D721Med (cell line): ENCODE results near the gene ANKZF1.

Source experiments
- DNase-seq: peaks from one replicate; pipeline ENCODE4 v3.0.0; 2011; ENCODE audit warnings: low spot score; ENCODE audit not compliant: insufficient read length
- FAIRE-seq: peaks from 2 replicates; lab custom pipeline; 2011; peaks lifted over from hg19 to GRCh38; lab: Jason Lieb, UNC
- CTCF ChIP-seq: IDR thresholded peaks from 2 replicates; pipeline ENCODE4 v1.5.1; 2012; ENCODE audit warnings: mild to moderate bottlenecking, control low read depth; ENCODE audit not compliant: insufficient read depth; ENCODE audit errors: missing control alignments

ANKZF1 gene

DNA sequence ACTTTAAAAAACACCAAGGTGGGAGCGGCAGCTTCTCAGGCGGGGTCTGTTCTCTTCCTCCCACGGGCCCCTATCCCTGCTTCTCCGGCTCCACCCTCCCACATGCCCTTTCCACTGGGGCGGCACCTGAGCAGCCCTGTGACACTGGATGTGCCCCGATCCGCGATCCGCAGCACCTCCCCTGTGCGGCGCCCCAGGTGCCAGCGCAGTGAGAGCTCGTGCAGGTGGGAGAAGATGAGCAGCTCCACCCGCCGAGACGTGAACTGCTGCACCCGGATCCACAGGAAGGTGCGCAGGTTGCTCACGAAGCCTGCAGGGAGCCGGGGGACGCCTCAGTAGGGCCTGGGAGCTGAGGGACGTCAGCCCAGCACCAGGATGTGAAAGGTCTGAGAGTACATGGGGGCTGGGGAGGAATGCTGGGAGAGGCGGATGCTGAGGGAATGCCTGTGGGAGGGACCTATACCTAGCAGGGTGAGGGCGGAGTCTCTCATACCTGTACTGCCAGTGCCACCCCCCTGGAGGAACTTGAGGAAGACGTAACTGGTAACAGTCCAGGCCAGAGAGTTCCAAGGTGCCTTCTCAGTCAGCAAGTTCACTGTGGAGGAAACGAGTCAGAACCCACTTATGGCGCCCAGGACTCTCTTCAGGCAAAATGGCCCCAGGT lies 13.6 kb upstream of the ANKZF1 start:
- DNase-seq (no peak), FAIRE-seq (no peak)
- no peak for TF ChIP-seq CTCF

- no peak for TF ChIP-seq CTCF
- no peak for DNase-seq
- no peak for FAIRE-seq
These were observed 13.1 kb upstream of the ANKZF1 start for GRCh38 chr2:219216535-219216915.

DNA sequence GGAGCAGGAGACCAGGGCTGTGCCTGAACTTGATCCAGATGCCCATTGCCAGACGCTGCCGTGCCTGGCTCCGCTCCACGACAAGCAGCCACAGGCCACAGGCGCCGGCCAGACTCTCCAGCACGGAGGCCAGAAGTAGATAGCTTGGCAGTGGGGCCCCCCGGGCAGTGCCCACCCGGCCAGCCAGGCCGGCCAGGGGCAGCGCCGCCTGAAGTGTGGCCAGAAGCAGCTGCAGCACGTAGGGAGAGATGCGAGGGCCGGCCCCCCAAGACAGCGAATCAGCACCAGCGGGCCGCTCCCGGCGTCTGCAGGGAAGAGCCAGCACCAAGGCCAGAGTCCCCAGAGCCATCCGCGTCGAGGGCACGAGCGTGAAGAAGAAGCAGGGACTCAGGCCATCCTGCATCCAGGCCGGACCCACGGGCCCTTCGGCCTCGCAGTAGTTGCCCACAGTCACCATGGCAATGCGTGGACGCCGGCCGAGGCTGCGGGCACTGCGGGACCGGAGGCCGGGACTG lies 11.3 kb upstream of the ANKZF1 start:
- DNase-seq (no peak), FAIRE-seq (no peak)
- TF ChIP-seq CTCF: no peak

GRCh38 chr2:219218732-219219701 lies 10.6 kb upstream of the ANKZF1 start, which contains the start of gene ABCB6:
Gene ABCB6 (minus strand): TSS chr2:219218958. CDS start chr2:219218673, 285 bp downstream.
- DNase-seq (peak; percentile 98), FAIRE-seq (no peak)
- no peak for TF ChIP-seq CTCF

- DNase-seq: no peak
- FAIRE-seq: no peak
- TF ChIP-seq CTCF: no peak
These were observed 9.6 kb upstream of the ANKZF1 start for GRCh38 chr2:219219784-219220532.

- no peak for TF ChIP-seq CTCF
- DNase-seq: no peak
- FAIRE-seq: no peak
These were observed 8.8 kb upstream of the ANKZF1 start for GRCh38 chr2:219220652-219221402.
